ENCODE measurements around the gene ZNF32.
"Not testable (repeated sequence)": the region's sequence is repeated elsewhere in the genome, so short reads cannot be mapped to it uniquely, and the experiment has no call there.

ZNF32 gene

DNA sequence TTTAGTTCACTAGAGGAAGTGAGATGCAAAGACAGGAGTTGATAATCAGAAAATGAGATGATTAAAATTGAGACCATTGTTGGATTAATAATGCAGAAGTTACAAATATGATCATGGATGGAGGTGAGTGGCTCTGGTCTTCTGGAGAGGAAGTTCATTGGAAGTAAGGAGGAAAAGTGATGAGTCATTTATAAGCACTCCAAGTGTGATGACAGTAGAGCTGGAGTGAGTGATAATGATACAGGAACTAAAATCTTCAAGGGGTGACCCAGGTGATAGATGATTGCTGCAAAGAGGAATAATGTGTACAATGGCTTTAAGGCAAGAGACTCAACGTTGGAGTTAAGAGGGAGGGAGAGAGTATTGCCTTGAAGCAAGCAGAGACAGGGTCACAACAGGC lies 20.7 kb downstream of the ZNF32 start:
- DNase-seq (ENCODE audit: low read depth): no peak

DNA sequence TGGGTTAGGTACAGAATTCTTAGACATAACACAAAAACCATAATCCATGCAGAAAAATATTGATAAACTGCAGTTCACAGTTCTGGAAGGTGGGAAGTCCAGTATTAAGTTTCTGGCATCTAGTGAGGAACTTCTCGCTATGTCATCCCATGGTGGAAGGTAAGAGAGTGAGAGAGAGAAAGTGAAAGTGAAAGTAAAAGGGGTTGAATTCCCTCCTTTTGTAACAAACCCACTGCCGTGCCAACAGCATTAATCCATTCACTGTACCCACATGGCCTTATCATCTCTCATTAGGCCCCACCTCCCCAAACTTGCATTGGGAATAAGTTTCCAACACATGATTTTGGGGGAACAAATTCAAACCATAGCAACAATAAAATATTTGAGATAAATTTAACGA lies 25.3 kb downstream of the ZNF32 start:
- no peak for DNase-seq (ENCODE audit: low read depth)

DNA sequence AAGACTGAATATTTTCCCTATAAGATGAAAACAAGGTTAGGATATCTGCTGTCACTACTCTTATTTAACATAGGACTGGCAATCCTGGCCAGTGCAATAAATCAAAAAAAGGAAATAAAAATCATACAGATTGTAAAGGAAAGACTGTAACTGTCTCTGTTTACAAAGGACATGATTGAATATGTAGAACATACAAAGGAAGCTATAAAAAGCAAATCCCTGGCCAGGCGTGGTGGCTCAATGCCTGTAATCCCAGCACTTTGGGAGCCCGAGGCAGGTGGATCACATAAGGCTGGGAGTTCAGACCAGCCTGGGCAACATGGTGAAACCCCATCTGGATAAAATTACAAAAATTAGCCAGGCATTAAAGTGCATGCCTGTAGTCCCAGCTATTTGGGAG lies 26.6 kb downstream of the ZNF32 start:
- no peak for DNase-seq (ENCODE audit: low read depth)

DNA sequence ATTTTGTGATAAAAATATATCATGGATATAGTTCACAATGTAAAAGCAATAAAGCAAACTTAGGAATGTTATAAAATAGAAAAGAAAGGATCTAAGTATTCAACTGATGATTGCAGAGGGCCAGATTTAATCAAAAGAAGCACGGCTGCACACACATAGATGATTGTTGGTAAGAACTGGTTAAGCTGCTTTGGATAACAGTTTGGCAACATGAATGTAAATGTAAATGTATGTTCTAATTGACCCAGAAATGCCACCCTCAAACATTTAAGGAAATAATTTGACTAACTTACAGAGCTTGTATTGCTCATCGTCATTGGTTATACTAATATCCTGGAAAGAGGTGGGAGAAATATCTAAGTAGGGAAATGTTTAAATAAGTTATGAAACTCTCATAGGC lies 29.3 kb downstream of the ZNF32 start:
- DNase-seq (ENCODE audit: low read depth): no peak

DNA sequence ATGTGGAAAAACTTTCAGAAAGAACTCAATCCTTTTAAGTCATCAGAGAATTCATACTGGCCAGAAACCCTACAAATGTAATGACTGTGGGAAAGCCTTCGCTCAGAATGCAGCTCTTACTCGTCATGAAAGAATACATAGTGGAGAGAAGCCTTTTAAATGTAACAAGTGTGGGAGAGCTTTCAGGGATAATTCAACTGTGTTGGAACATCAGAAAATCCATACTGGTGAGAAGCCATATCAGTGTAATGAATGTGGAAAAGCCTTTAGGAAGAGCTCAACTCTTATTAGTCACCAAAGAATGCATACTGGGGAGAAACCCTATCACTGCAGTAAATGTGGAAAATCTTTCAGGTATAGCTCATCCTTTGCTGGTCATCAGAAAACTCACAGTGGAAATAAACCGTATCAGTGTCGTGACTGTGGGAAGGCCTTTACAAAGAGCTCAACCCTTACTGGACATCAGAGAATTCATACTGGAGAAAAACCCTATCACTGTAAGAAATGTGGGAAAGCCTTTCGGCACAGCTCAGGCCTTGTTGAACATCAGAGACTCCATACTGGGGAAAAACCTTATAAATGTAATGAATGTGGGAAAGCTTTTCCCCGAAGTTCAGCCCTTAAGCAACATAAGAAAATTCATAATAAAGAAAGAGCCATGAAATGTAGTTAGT lies 31.8 kb downstream of the ZNF32 start:
- DNase-seq (ENCODE audit: low read depth): no peak

DNA sequence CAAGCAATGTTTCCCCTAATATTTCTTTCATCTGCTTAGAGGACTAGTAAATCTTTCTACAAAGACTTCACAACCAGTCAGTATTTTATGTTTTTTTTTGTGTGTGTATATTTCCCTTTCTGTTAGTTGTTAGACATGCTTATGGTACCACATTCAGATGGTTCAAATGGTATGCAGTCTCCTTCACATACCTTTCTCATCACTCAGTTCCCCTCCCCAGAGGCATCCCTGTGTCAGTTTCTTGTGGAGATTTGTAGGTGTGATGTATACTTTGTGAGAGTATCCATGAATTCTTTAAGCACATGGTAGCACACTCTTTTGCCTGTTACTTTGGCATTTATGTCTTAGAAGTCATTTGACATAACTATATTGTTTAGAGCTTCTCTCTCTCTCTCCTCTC lies 38.0 kb downstream of the ZNF32 start:
- DNase-seq (ENCODE audit: low read depth): no peak

DNA sequence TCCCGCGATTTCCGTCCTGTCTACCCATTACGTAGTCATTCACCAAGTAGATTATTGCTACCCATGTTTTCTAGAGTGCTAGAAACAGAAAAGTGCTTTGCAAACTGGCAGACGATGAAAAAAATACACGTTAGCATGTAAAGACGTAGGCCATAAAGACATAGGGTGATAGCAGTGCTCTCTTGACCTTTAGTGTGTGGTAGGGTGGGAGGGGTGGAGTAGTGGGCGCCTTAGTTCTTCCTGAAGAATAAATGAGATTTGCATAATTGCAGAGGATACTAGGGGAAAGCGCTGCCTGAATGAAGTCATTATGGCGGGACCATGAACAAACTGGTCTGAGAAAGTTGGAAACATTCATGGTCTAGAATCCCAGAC lies 41.5 kb downstream of the ZNF32 start:
- no peak for DNase-seq (ENCODE audit: low read depth)

DNA sequence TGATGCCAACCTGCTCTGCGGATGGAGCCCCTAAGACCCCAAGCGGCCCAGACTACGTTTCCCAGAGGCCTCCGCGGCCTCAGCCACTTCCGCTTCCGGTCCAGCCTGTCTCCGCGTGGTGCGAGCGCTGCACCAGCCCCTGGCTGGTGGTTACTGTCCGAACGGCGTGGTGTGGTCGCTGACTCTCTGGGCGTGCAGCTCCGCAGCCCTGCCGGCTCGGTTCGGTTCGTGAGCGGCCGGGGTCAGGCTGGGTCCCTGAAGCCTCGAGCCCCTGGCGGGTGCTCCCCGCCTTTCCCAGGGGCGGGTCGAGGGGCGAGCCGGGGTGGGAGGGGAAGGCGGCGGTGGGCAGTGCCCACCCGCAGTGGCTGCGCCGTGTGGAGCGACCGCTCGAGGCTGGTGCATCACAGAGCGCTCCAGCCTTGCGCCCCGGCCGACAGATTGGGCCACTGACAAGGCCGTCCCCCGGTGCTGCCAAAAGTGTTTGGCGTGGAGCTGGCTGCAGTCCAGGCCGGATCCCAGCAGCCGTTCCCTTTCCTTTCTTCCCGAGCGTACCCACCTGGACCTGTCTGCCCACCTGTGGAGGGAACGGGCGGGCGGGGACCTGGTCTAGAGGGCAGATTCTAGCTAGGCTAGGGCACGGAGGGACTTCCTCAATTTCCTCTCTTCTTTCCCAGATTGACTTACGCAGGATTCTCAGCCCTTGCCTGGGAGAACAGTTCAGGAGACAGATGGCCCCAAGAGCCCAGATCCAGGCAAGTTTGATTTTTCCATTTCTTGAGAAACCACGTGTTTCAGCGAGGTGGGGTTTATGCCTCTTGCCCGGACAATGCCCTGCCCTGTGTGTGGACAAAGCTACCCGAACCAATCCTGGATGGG lies 42.1 kb downstream of the ZNF32 start, which contains the start of gene ZNF485:
Gene ZNF485, plus strand, starts transcription at position 116 of the 876 bp plus-strand sequence. Its CDS starts 613 bp downstream, at position 729.
- peak; percentile 29 for DNase-seq (ENCODE audit: low read depth)

DNA sequence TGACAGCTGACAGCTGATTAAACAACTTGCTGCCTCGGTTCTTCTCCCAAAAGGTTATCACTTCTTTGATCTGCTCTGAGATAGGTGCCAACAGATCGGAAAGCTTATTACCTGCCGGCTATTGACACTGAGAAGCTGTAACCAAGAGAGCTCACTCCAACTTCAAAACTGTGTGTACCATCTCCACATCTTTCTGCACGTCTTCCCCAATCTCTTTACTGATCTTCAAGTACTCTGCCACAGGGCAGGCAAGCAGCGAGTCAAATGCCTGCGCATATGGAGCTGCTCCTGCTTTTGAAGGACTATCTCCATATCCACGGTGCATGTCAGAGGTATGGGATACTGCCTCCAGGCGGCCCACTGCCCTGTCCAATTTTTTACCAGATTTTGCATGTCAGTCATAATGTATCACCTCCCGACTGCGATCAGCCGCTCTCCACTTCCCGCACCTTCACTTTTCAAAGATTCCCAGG lies 42.8 kb downstream of the ZNF32 start:
- DNase-seq (ENCODE audit: low read depth): no peak

DNA sequence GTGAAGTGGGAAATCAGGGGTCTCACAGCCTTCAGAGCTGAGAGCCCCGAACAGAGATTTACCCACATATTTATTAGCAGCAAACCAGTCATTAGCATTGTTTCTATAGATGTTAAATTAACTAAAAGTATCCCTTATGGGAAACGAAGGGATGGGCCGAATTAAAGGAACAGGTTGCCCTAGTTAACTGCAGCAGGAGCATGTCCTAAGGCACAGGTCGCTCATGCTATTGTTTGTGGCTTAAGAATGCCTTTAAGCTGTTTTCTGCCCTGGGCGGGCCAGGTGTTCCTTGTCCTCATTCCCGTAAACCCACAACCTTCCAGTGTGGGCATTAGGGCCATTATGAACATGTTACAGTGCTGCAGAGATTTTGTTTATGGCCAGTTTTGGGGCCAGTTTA lies 47.1 kb downstream of the ZNF32 start:
- not testable (repeated sequence) for DNase-seq (ENCODE audit: low read depth)

DNA sequence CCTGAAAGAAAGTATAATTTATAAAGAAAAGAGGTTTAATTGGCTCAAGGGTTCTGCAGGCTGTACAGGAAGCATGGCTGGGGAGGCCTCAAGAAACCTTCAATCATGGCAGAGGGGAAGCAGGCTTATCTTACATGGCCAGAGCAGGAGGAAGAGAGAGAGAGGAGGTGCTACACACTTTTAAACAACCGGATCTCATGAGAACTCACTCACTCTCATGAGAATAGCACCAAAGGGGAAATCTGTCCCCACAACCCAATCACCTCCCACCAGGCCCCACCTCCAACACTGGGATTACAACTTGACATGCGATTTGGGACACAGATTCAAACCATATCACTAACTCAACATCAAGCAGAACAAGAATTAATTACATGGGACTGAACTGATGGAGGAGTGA lies 49.3 kb downstream of the ZNF32 start:
- no peak for DNase-seq (ENCODE audit: low read depth)

DNA sequence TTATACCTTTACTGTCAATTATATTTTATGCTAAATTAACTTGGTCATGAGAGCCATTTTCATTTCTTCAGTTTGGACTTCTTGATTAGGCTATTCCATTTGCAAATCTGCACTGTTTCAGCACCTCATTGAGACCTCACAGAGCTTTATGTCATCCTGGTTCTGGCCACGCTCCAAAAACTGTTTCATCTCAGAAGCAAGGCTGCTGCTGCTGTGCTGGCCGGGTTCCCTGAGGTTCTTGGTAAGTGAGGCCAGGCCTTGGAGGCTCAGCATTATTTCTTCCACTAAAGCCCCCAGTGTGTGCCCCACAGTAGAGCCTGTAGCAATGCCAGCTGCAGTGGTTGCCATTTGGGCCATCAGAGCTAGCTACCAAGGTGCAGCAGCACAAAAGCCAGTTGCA lies 50.2 kb downstream of the ZNF32 start:
- no peak for DNase-seq (ENCODE audit: low read depth)

DNA sequence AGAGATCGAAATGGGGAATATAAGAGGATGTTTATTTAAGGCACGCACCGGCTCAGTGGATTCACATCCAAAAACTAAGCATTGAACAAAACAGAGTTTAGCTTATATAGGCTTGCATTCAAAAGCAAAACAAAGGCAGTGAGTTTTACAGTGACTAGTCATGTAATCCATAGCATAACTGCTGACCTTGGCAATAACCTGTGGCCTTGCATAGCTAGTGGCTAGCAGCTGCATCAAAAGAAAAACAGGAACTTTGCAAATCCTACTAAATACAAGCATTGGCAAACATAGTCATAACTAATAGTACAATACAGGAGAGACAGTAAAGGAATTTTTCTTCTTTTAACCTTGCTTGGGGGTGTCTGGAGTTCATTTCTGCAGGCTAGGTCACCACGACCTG lies 52.1 kb downstream of the ZNF32 start:
- DNase-seq (ENCODE audit: low read depth): no peak

DNA sequence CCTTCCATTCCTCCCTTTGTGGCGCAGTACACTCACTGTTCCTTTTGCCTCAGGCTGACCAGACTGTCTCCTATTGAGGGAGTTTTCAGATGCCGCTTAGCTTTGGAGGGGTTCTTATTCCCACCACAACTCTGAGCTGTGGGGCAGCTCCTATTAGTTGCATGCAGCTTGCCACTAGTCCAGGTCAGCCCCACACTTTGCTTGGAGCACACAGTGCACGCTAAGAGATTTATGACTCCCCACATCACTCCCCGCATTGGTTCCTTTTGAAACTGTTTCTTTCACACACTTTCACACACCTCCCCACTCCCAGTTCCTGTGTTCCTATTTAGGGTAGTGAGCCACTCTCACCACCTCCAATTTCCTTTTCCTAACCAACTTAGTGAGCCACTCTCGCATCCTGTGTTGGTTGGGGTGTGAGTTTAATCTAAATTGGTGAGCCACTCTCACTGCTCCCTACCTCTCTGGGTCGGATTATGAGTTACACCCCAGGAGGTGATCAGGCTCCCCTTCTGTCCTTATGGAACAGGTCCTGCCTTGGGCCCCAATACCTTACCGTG lies 52.9 kb downstream of the ZNF32 start:
- no peak for DNase-seq (ENCODE audit: low read depth)

DNA sequence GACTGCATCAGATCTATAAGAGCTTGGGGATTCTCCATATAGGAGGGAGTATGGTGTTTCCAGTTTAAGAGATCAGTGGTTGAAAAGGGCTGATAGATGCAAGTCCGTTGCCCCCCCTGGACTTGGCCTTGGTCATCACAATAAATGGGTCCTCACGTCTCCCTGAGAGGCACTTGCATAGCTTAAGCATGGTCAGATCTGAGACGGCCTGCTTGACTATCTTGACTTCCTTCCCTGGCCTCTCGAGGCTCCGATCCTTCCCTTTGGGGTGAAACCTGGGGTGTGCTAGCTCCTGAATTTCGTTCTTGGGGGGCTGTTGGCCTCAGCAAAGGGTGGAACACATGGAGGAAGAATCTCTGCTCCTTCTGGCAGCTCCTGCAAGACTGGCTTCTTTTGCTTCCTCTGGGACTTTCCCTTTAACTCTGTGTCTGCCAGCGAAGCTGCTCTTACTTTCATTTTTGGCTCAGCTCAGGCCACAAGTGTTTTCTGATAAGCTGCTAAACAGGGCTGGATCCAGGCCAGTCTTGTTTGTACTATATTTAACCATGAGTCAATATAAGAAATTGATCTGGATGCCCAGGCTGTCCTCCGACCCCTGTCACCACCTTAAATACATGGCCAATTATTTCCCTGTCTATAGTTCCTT lies 53.6 kb downstream of the ZNF32 start:
- DNase-seq (ENCODE audit: low read depth): no peak
